Activated B cell treated with CpG ODN at 0.5 μM for 24 hours (primary cell): Measurements from ENCODE around the gene SPDYE2B. TPM values are rescaled to one million over a fixed set of nuclear protein-coding genes. Genes with fewer than 3 reads are reported as not detected.
"Not testable (repeated sequence)": the region's sequence is repeated elsewhere in the genome, so short reads cannot be mapped to it uniquely, and the experiment has no call there.

ENCODE experiments used
- ATAC-seq: fragments of 200-7000 bp; cut with Tn5 transposase; one replicate; pipeline ENCODE4 v1.10.0; 2021; ENCODE audit warnings: low read depth, mild to moderate bottlenecking, moderate library complexity
- CTCF ChIA-PET: fragments of 350-600 bp; sonication (Branson Sonifier 250); formaldehyde crosslinking; loops from one replicate; lab custom pipeline; 2021; ENCODE audit warnings: antibody characterized with exemption; lab: Charles Lee
- POLR2A ChIA-PET: fragments of 350-600 bp; sonication (Branson Sonifier 250); formaldehyde crosslinking; loops from one replicate; lab custom pipeline; 2021; ENCODE audit warnings: antibody characterized with exemption; lab: Charles Lee
- DNase-seq: peaks from one replicate; pipeline ENCODE4 v3.0.0; 2022
- H3K27ac Mint-ChIP-seq: one replicate; pipeline ENCODE4 v1.8.0; 2020; ENCODE audit warnings: mixed read lengths
- H3K27me3 Mint-ChIP-seq: one replicate; pipeline ENCODE4 v1.8.0; 2021; ENCODE audit warnings: mixed read lengths
- H3K36me3 Mint-ChIP-seq: one replicate; pipeline ENCODE4 v1.8.0; 2021; ENCODE audit warnings: low read depth, mixed read lengths
- H3K4me1 Mint-ChIP-seq: one replicate; pipeline ENCODE4 v1.8.0; 2021; ENCODE audit warnings: mixed read lengths
- H3K4me3 Mint-ChIP-seq: one replicate; pipeline ENCODE4 v1.8.0; 2020; ENCODE audit warnings: mild to moderate bottlenecking, mixed read lengths
- H3K9me3 Mint-ChIP-seq: one replicate; pipeline ENCODE4 v1.8.0; 2020; ENCODE audit warnings: mixed read lengths
- intact Hi-C: fragments of 100-400 bp; cut with micrococcal nuclease; formaldehyde crosslinking; loops from one replicate; pipeline ENCODE4 v1.15.1; 2024
- total RNA-seq: library from RNA; stranded (reverse); gene quantifications from 2 replicates; pipeline ENCODE4 v1.2.3, GENCODE V29; 2022

Gene SPDYE2B
- total RNA-seq, 1 donor from 2014 or later = not detected

DNA sequence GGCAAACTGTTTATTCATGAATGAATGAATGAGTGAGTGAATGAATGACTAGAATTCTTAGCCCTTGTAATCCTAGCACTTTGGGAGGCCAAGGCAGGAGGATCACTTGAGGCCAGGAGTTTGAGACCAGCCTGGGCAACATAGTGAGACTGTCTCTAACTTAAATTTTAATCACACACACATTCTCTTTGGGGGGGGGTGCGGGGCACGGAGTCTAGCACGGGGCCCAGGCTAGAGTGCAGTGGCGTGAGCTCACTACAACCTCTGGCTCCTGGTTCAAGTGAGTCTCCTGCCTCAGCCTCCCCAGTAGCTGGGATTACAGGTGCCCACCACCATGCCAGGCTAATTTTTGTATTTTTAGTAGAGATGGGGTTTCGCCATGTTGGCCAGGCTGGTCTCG lies 40.5 kb downstream of the SPDYE2B start:
- H3K4me3 Mint-ChIP-seq, CTCF ChIA-PET, H3K27ac Mint-ChIP-seq, H3K9me3 Mint-ChIP-seq, H3K27me3 Mint-ChIP-seq, intact Hi-C loops, ATAC-seq, POLR2A ChIA-PET, H3K4me1 Mint-ChIP-seq, H3K36me3 Mint-ChIP-seq, DNase-seq: not testable (repeated sequence)

DNA sequence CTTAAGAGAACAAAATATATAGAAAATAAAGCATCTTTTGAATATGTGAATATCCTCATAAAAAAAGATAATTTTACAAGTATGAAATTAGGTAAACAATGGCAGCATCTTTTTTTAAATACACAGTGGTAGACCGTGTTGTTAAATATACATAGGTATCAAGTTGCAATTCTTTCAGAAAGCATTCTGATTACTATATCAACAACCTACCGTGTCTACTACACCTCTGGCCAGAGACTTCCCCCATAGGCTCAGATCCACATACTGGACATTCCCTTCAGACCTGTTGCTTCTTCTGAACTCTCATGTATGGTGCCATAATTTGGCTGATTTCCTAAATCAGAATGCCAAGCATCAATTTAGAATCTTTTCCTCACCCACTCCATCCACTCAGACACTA lies 43.9 kb downstream of the SPDYE2B start:
- H3K27me3 Mint-ChIP-seq, H3K9me3 Mint-ChIP-seq, CTCF ChIA-PET, ATAC-seq, H3K4me1 Mint-ChIP-seq, H3K36me3 Mint-ChIP-seq, H3K27ac Mint-ChIP-seq, POLR2A ChIA-PET, DNase-seq, intact Hi-C loops, H3K4me3 Mint-ChIP-seq: not testable (repeated sequence)

DNA sequence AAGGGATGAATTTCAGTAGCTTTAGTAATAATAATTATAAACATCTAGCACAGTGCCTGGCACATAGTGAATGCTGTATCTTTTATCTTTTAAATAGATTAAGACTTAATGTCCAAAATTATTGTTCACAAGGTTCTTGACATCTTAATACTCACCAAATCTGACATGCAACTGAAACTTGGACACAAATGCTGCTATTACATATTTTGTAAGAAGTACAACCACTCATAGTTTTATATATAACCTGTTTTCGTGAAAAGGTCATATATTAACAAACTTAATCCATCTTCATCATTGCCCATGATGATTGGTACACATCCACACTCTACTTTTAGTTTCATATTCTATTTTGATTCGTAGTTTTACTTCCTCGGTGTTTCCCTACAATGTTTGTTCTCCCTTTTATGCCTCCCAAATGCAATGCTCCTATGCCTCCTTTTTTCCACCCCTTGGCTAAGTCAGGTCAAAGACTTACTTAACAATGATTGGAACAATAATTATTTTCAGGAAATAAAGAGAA lies 45.0 kb downstream of the SPDYE2B start:
- H3K4me3 Mint-ChIP-seq, H3K36me3 Mint-ChIP-seq, CTCF ChIA-PET, H3K27ac Mint-ChIP-seq, H3K4me1 Mint-ChIP-seq, H3K27me3 Mint-ChIP-seq, intact Hi-C loops, POLR2A ChIA-PET, H3K9me3 Mint-ChIP-seq, DNase-seq: not testable (repeated sequence)
- peak; percentile 31 for ATAC-seq

DNA sequence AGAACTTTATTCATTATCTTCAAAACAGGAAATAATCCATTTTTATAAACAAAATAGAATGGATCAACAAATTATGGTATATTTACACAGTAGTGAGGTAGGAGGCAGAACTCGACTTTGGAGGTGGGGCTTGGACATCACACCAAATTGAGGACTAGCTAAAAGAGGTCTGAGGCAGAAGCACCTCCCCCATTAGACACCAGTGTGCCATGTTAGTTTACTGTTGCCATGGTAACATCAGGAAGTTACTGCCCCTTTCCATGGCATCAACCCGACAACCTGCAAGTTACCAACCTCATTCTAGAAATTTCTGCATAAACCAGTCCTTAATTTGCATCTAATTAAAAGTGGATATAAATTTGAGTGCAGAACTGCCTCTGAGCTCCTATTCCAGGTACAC lies 45.9 kb downstream of the SPDYE2B start:
- H3K27me3 Mint-ChIP-seq, POLR2A ChIA-PET, H3K27ac Mint-ChIP-seq, ATAC-seq, CTCF ChIA-PET, H3K4me3 Mint-ChIP-seq, H3K36me3 Mint-ChIP-seq, H3K9me3 Mint-ChIP-seq, H3K4me1 Mint-ChIP-seq, DNase-seq, intact Hi-C loops: not testable (repeated sequence)

DNA sequence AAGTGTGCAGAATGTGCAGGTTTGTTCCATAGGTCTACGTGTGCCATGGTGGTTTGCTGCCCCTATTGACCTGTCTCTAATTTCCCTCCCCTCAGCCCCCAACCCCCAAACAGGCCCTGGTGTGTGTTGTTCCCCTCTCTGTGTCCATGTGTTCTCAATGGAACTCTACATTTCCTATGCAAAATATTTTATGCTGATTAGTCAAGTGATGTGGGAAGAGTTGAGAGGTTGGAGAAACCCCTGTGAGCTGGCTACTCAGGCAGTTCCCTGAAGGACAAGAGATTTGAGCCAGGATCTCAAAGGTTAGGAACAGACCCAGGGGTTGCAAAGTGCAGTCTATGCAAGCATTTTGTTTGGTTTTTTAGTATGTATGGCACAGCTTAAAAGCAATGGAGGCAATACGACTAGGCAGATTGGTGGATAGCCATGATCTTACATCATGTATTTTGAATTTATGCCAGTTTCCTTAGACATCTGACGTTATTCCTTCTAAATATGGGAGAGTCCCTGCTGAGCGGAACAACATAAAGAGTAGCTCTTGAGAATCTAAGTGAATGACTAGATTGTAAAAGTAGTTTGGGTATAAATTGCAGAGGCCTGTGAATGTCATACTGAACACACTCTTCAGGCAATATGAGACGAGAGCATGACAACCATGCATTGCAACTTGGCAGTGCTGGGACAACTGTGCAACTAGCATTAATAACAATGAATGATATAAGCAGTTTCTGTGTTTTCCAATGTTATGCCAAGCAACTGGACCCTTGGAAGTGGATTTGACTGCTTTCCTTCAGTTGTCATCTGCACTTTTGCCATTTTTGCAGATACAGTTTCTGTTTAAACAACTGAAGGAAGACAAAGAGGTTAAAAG lies 47.8 kb downstream of the SPDYE2B start:
- intact Hi-C loops, H3K9me3 Mint-ChIP-seq, H3K4me1 Mint-ChIP-seq, DNase-seq, CTCF ChIA-PET, H3K36me3 Mint-ChIP-seq, POLR2A ChIA-PET, H3K27ac Mint-ChIP-seq, H3K4me3 Mint-ChIP-seq, ATAC-seq, H3K27me3 Mint-ChIP-seq: not testable (repeated sequence)

DNA sequence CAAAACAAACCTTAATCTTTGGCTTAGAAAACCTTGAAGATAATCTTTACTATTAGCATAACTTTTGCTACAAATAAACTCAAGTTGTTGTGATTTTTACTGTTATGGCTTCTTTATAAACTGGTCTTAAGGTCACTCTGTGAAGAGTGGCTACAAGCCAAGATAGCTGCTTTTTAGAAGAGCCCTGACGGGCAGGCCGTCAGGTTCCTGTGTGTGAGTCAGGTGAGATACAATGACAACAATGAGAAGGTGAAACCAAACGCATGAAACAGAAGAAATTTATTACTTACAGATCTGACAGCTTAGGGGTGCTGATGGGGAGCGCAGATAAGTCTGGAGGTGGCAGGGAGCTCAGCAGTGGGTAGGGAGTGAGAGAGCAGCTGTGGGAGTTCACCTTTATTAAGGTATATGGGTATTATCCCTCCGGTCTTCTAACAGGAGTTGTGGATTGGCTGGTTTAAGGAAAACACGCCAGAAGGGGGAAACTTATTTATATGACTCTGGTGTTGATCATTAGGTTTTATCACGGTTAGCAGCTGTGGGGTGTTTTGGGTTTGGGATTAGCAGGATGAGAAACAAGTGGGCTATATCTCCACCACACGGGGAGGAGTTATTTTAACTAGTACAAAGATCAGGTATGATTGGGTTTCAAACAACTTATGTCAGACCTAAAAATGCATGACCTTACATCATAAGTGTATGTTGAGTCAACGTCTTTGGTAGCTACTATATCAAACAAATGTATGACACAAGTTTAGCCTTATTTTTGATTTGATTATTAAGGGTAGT lies 49.0 kb downstream of the SPDYE2B start:
- DNase-seq, intact Hi-C loops, H3K27ac Mint-ChIP-seq, ATAC-seq, H3K36me3 Mint-ChIP-seq, H3K4me1 Mint-ChIP-seq, CTCF ChIA-PET, POLR2A ChIA-PET, H3K4me3 Mint-ChIP-seq, H3K27me3 Mint-ChIP-seq, H3K9me3 Mint-ChIP-seq: not testable (repeated sequence)

Other genes starting within 250 kb of the SPDYE2B start
- gene ORAI2, start 216.7 kb upstream of the SPDYE2B start, total RNA-seq = 167 and 184 TPM in 2 replicates
- gene ALKBH4, start 185.5 kb upstream of the SPDYE2B start, total RNA-seq = 7.8 and 8.1 TPM in 2 replicates
- 20.6 and 28.8 TPM in 2 replicates for gene LRWD1, start 185.3 kb upstream of the SPDYE2B start, total RNA-seq
- gene POLR2J, start 171.4 kb upstream of the SPDYE2B start, total RNA-seq = 45.2 and 49.5 TPM in 2 replicates
- 11.4 and 16.1 TPM in 2 replicates for gene RASA4B, start 132.5 kb upstream of the SPDYE2B start, total RNA-seq
- gene UPK3BL2, start 106.6 kb upstream of the SPDYE2B start, total RNA-seq = 36.8 and 45.3 TPM in 2 replicates
- gene SPDYE2, start 99.1 kb upstream of the SPDYE2B start, total RNA-seq = 0.29 TPM in 1 of 2 replicates, not detected in the other
- 110 and 123 TPM in 2 replicates for gene POLR2J3, start 77.7 kb upstream of the SPDYE2B start, total RNA-seq
- gene RASA4, start 33.6 kb upstream of the SPDYE2B start, total RNA-seq = 57.6 and 62.3 TPM in 2 replicates
- 47.4 and 58.8 TPM in 2 replicates for gene UPK3BL1, start 7.5 kb upstream of the SPDYE2B start, total RNA-seq
- 29.2 and 35.2 TPM in 2 replicates for gene POLR2J2, start 21.3 kb downstream of the SPDYE2B start, total RNA-seq
- 5.8 and 6.7 TPM in 2 replicates for gene FAM185A, start 98.7 kb downstream of the SPDYE2B start, total RNA-seq